Panc1 (cell line): ENCODE results near the gene HTR4. TPM values are rescaled to one million over a fixed set of nuclear protein-coding genes. Genes with fewer than 3 reads are reported as not detected.

Experiments
- ATAC-seq: fragments of 200-7000 bp; cut with Tn5 transposase; 2 replicates; pipeline ENCODE4 v1.9.1; 2020; ENCODE audit warnings: mild to moderate bottlenecking, moderate library complexity
- BruUV-seq: library from RNA; stranded (reverse); fragments of 400-500 nt; replicated peaks from 2 replicates; lab custom pipeline; 2021; lab: Mats Ljungman, UMichigan
- CTCF ChIA-PET: fragments of 300-600 bp; sonication (Branson Sonifier 250); formaldehyde crosslinking; loops from one replicate; lab custom pipeline; 2022; ENCODE audit warnings: antibody characterized with exemption; lab: Charles Lee
- POLR2A ChIA-PET: fragments of 300-600 bp; sonication (Branson Sonifier 250); formaldehyde crosslinking; loops from one replicate; lab custom pipeline; 2022; ENCODE audit warnings: antibody characterized with exemption; lab: Charles Lee
- DNase-seq: peaks from one replicate; pipeline ENCODE4 v3.0.0-alpha.2; 2010; ENCODE audit warnings: low read depth, low spot score
- H3K27ac ChIP-seq: 2 replicates; pipeline ENCODE4 v1.5.1; 2011; ENCODE audit warnings: mild to moderate bottlenecking, low read length, inconsistent platforms
- H3K27me3 ChIP-seq: fragments of 200-500 bp; sonication (Bioruptor generic); 2 replicates; pipeline ENCODE4 v1.6.0; 2014; ENCODE audit warnings: low read length, inconsistent platforms; ENCODE audit not compliant: control insufficient read depth, insufficient read depth
- H3K36me3 ChIP-seq: fragments of 200-500 bp; sonication (Bioruptor generic); 2 replicates; pipeline ENCODE4 v1.5.1; 2014; ENCODE audit warnings: inconsistent platforms, mild to moderate bottlenecking, low read length, moderate library complexity; ENCODE audit not compliant: control insufficient read depth, insufficient read depth
- H3K4me1 ChIP-seq: 2 replicates; pipeline ENCODE4 v1.5.1; 2011; ENCODE audit warnings: inconsistent platforms, mild to moderate bottlenecking, low read length, moderate library complexity; ENCODE audit not compliant: control insufficient read depth, insufficient read depth
- H3K4me3 ChIP-seq, 2 experiments: 2 replicates each; pipeline ENCODE4 v1.5.1; 2011 to 2012; ENCODE audit warnings: low read depth in 2 of 2, low read length in 2 of 2, mild to moderate bottlenecking in 2 of 2, inconsistent platforms in 1 of 2, moderate library complexity in 1 of 2
- H3K9me3 ChIP-seq: fragments of 200-500 bp; sonication (Bioruptor generic); 2 replicates; pipeline ENCODE4 v1.5.1; 2014; ENCODE audit warnings: low read depth, mild to moderate bottlenecking, inconsistent platforms, low read length, moderate library complexity; ENCODE audit not compliant: control insufficient read depth, insufficient read depth
- CTCF ChIP-seq: fragments of 450-650 bp; IDR thresholded peaks from 2 replicates; pipeline ENCODE4 v1.5.1; 2017; ENCODE audit warnings: mild to moderate bottlenecking
- POLR2AphosphoS5 ChIP-seq: IDR thresholded peaks from 2 replicates; pipeline ENCODE4 v1.6.1; 2012; ENCODE audit warnings: mild to moderate bottlenecking, low read depth, low read length, moderate library complexity
- SIN3A ChIP-seq: IDR thresholded peaks from 2 replicates; pipeline ENCODE4 v1.6.1; 2012; ENCODE audit warnings: low read depth, mild to moderate bottlenecking, low read length, moderate library complexity, borderline replicate concordance; ENCODE audit not compliant: insufficient read depth
- TCF7L2 ChIP-seq: IDR thresholded peaks from 2 replicates; pipeline ENCODE4 v1.6.1; 2011; ENCODE audit warnings: mild to moderate bottlenecking, low read depth, low read length, inconsistent platforms
- in situ Hi-C: cut with HindIII; loops from 2 replicates; pipeline ENCODE4 v1.10.0; 2016; ENCODE audit warnings: low sequenced_read_pairs, low pct_unique_long_range_greater_than_20kb
- intact Hi-C: fragments of 100-400 bp; cut with micrococcal nuclease; formaldehyde crosslinking; loops from one replicate; pipeline ENCODE4 v1.10.0; 2022; ENCODE audit not compliant: unreplicated experiment
- total RNA-seq: library from RNA; stranded (reverse); gene quantifications from one replicate; pipeline ENCODE4 v1.2.1, GENCODE V29; 2021; ENCODE audit not compliant: unreplicated experiment
- TF ChIP-seq, protein P1 (sequence below), 2 experiments: IDR thresholded peaks; 2 replicates each; pipeline ENCODE4 v1.6.1; 2011 to 2012; ENCODE audit warnings: low read depth in 2 of 2, control low read depth in 1 of 2, low read length in 1 of 2, mild to moderate bottlenecking in 1 of 2, moderate library complexity in 1 of 2; ENCODE audit not compliant: insufficient read depth in 1 of 2

HTR4 gene
- total RNA-seq, 1 experiment from 2014 or later: not detected

- ATAC-seq (no peak), DNase-seq (no peak)
- CTCF ChIA-PET: interaction anchor here (0.8 kb wide), 1 partner anchor 294 kb away, joined by 3 read pairs; no protein-coding TSS in a partner anchor
- Histone ChIP-seq H3K9me3 (no peaks in the 10 kb centered on the region), H3K4me3 (no peak overlapping the region), H3K36me3 (peaks cover 31% of the 10 kb centered on the region), H3K4me1 (no peaks in the 10 kb centered on the region), H3K27me3 (no peaks in the 10 kb centered on the region), H3K27ac (no peak overlapping the region)
- POLR2A ChIA-PET: no interaction called here
- in situ Hi-C loops (no loop called here), intact Hi-C loops (no loop called here)
- TF ChIP-seq TCF7L2 (no peak), CTCF (no peak)
- no TSS peak for BruUV-seq
These were observed 217.1 kb downstream of the HTR4 start for GRCh38 chr5:148437249-148437648.

- intact Hi-C loops: no loop called here
- in situ Hi-C loops: no loop called here
- POLR2A ChIA-PET: no interaction called here
These were observed 218.3 kb downstream of the HTR4 start for GRCh38 chr5:148436029-148436428.

More at GRCh38 chr5:148436029-148436428, 218.3 kb downstream of the HTR4 start:
- peaks cover 30% of the 10 kb centered on the region for H3K36me3 ChIP-seq
- H3K27ac ChIP-seq: no peak overlapping the region
- H3K9me3 ChIP-seq: no peaks in the 10 kb centered on the region
- no peaks in the 10 kb centered on the region for H3K4me1 ChIP-seq
- H3K4me3 ChIP-seq: no peak overlapping the region
- TF ChIP-seq CTCF (no peak), SIN3A (no peak), POLR2AphosphoS5 (no peak), TCF7L2 (no peak)
- TF ChIP-seq, protein P1, sequence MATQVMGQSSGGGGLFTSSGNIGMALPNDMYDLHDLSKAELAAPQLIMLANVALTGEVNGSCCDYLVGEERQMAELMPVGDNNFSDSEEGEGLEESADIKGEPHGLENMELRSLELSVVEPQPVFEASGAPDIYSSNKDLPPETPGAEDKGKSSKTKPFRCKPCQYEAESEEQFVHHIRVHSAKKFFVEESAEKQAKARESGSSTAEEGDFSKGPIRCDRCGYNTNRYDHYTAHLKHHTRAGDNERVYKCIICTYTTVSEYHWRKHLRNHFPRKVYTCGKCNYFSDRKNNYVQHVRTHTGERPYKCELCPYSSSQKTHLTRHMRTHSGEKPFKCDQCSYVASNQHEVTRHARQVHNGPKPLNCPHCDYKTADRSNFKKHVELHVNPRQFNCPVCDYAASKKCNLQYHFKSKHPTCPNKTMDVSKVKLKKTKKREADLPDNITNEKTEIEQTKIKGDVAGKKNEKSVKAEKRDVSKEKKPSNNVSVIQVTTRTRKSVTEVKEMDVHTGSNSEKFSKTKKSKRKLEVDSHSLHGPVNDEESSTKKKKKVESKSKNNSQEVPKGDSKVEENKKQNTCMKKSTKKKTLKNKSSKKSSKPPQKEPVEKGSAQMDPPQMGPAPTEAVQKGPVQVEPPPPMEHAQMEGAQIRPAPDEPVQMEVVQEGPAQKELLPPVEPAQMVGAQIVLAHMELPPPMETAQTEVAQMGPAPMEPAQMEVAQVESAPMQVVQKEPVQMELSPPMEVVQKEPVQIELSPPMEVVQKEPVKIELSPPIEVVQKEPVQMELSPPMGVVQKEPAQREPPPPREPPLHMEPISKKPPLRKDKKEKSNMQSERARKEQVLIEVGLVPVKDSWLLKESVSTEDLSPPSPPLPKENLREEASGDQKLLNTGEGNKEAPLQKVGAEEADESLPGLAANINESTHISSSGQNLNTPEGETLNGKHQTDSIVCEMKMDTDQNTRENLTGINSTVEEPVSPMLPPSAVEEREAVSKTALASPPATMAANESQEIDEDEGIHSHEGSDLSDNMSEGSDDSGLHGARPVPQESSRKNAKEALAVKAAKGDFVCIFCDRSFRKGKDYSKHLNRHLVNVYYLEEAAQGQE (IDR thresholded peaks at IDR 0.05; ENCODE audit: insufficient read depth in 1 of 2, low read depth in 2 of 2, low read length in 1 of 2): no peak
- no peaks in the 10 kb centered on the region for H3K27me3 ChIP-seq
- CTCF ChIA-PET: no interaction called here
- DNase-seq: no peak
- ATAC-seq: no peak
- BruUV-seq: no TSS peak
